OCI-M2 (cell line): ENCODE results near the gene WDR93.
"Not testable (repeated sequence)": the region's sequence is repeated elsewhere in the genome, so short reads cannot be mapped to it uniquely, and the experiment has no call there.

Experiments used
- DNase-seq: peaks from one replicate; lab custom pipeline; 2025; ENCODE audit not compliant: unreplicated experiment; lab: John Stamatoyannopoulos, UW

WDR93 gene

DNA sequence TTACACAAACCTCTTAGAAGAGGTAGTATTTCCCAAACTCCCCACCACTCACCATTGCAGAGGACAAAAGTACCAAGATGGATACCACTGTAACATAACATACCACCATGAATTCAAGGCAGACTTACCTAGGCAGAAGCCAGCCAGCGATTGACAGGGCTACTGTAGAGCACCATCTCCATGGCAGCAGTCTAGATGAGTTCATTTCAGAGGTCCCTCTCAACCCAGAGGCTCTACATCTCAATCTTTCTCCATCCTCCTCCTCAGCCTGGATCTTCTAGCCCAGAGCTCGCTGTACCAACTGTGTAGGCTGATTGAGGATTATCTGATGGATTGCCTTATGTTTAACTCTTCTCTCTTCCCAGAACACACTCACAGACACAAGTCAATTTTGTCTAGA lies 9.5 kb upstream of the WDR93 start:
- DNase-seq: no peak

DNA sequence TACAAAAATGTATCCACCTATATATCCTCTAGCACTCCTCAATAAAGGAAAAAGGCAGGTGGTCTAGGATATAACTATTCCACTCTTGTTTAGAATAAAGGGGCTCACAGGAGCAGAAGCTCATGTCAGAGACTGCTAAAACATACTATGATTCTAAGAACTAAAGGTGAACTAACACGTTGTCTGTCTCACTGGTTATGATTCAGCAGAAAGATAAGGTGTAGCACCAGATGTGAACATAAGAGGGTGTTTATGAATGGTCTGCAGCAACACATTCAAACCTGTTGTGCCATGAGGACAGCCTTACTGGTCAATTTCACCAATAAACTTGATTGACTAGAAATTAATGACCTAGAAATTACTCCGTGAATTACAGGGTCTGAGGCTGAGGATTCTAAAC lies 4.6 kb upstream of the WDR93 start:
- no peak for DNase-seq

DNA sequence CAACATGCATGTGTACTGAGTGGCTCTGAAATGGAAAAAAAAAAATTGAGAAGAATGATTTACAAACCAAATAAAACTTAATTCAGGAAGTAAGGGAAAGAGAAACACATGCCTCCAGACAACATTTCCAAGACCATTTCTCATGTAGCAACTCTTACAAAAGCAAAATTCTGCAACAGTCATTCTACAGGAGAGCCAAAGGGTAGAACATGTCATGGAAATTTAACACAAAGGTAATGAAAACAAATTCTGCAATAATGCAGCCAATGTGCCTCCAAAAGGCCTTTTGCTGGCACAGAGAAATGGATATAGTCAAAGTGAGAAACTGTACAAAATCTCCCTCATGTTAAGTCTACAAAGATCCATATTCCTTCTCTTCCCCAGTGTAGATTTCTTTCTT lies 4.1 kb upstream of the WDR93 start:
- no peak for DNase-seq

DNA sequence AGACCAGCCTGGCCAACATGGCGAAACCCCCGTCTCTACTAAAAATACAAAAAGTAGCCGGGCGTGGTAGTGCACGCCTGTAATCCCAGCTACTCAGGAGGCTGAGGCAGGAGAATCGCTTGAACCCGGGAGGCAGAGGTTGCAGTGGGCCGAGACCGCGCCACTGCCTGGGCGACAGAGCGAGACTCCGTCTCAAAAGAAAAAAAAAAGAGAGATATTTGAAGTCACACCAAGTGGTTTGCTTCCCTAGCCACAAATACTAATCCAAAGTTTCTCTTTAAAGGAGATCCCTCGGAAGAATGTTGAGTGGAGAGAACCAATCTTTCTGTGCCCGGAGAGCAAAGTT lies 708 bp upstream of the WDR93 start:
- DNase-seq: not testable (repeated sequence)

DNA sequence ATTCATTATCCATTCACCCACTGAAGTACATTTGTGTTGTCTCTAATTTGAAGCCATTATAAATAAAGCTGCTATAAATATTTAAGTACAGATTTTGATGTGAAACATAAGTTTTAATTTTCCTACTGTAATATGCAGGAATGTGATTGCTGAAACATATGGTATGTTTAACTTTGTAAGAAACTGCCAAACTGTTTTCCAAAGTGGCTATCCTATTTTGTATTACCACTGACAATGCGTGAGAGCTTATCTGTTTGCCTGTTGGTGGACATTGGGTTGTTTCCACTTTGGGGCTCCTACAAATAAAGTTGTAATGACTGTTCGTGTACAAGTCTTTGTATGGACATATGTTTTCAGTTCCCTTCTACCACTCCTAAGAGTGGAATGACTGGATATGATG lies 2.5 kb downstream of the WDR93 start:
- no peak for DNase-seq

GRCh38 chr15:89693696-89694095 lies 3.1 kb downstream of the WDR93 start:
- DNase-seq: no peak

GRCh38 chr15:89695198-89695597 lies 4.6 kb downstream of the WDR93 start:
- DNase-seq: no peak

GRCh38 chr15:89704411-89704810 lies 13.8 kb downstream of the WDR93 start:
- no peak for DNase-seq

DNA sequence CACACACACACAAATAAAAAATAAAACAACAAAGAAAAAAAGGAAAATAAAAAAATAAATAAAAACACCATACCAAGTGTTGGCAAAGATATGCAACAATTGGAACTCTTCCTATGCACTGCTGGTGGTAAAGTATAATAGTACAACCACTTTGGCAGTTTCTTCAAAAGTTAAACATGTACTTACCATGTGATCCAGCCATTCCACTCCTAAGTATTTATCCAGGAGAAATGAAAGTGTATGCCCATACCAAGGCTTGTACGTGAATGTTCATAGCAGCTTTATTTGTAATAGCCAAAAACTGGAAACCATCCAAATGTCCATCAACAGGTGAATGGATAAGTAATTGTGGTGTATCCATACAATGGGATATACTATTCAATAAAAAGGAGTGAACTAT lies 17.0 kb downstream of the WDR93 start:
- DNase-seq: no peak

DNA sequence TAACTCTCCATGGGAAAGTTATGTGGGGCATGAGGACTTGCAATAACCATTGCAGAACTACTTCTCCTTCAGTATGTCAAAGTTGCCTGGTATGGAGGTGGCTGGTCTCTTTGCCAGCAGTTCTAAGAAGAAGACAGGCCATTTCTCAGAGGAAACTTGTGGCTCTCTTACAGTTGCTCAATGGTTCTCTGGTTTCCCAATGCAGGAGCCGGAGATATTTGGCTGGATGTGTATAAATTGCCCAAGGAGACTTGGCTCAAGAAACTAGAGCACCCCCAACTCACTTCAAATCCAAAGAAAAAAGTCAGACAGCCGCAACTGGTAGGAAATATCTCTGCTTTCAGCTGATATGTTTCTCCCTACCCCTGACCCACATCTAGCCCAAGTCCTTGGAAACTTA lies 24.2 kb downstream of the WDR93 start:
- no peak for DNase-seq

GRCh38 chr15:89723031-89723430 lies 32.4 kb downstream of the WDR93 start:
- DNase-seq: no peak

GRCh38 chr15:89724621-89725020 lies 34.0 kb downstream of the WDR93 start:
- DNase-seq: no peak

- DNase-seq: no peak
Observed at GRCh38 chr15:89725064-89725463, 34.5 kb downstream of the WDR93 start.

- no peak for DNase-seq
Observed at GRCh38 chr15:89728254-89728653, 37.6 kb downstream of the WDR93 start.

- DNase-seq: no peak
Observed at GRCh38 chr15:89731275-89731674, 40.7 kb downstream of the WDR93 start.

DNA sequence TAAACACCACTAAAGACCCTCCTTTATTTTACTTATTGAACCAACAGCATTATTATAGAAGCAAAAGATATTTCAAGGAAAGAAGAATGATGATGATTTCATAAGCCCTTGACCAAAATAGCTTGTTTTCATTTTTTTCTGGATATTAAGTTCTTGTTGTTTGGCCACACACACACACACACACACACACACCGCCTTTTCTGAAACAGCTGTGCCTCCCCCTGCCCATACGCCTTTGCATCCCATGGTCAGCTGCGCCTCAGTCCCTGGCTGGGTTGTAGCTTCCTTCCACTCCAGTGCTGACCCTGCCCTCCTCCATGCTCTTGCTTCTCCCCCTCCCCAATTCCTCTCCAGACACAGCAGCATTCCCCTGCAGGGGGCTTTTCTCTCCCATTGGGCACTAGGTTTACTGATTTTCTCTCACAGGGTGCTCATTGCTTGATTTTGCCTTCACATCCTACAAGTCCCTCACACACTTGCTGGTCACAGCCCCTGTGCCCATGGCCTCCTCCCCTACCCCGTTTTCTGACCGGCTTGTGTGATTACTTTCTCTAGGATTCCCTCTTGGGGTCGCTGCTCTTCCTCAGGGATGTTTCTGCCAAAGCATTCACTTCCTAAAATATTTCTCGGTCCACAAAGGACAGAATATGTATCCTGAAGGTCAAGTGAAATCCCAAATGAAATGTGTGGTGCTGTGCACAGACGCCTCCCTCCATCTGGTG lies 42.0 kb downstream of the WDR93 start:
- DNase-seq: no peak

DNA sequence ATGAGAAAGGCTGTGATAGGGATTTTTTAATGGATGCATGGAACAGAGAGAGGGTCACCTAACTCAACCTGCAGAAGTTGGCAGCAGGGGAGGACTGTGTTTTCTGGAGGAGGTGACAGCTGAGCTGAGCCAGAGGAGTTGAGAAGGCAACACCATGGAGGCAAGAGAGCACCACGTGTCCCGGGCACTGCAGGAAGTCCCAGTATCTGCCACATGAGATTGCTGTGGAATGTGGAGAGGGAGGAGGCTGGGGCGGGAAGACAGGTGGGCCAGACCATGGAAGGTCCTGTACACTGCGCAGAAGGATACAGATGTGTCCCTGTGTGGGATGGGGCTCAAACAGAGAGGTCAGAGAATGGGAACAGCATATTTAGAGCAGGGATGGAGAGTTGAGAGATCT lies 45.2 kb downstream of the WDR93 start:
- no peak for DNase-seq

DNA sequence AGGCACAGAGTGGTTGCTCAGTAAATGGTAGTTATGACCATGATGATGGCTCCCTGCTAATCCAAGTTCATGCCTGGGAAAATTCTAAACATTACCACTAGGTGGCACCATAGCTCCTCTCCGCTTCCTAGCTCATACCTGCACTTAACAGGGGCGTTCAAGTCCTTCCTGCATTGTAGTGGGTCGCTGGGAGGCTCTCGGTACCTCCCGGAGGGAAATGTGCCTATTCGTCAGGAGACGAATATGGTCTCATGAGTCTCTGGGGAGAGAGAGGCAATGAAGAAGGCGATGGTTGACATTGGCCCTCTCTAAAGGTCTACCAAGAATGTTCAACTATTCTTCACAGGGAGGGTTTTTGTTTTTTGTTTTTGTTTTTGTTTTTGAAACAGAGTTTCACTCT lies 49.5 kb downstream of the WDR93 start:
- peak; percentile 10 for DNase-seq

DNA sequence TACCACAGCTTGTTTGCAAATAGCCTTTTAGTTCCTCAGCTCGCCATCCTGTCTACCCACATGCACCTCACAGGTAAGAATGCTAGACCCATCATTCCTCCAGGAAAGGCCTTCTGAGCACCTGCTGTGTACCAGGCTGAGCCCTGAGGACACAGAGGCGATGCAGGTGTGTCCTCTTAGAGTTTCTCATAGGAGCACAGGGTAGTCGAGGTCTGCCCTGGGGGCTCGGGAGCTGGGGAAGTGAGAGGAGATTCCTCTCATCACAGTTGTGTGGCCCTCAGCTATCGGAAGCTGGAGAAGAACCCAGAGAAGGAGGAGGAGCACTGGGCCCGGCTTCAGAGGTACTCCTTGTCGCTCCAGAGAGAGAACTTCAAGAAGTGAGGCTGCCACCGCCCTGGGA lies 52.4 kb downstream of the WDR93 start:
- DNase-seq: no peak

DNA sequence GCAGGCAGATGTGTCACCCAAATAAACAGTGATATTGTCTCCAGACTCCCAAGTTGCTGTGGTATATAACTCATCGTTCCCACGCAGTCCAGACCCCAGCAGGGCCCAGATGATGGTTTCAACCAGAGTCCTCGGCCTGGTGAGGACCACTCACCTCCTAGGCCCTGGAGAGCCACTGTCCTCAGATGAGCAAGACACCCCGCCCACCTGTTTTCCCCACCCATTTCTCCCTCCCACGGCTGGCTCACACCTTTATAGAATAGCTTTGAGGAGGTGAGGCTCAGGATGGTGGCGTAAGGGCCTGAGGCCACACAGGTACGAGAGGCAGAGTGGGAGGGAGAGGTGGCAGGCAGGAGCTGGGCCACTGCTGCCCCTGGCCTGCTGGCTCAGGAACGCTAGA lies 53.0 kb downstream of the WDR93 start:
- no peak for DNase-seq

DNA sequence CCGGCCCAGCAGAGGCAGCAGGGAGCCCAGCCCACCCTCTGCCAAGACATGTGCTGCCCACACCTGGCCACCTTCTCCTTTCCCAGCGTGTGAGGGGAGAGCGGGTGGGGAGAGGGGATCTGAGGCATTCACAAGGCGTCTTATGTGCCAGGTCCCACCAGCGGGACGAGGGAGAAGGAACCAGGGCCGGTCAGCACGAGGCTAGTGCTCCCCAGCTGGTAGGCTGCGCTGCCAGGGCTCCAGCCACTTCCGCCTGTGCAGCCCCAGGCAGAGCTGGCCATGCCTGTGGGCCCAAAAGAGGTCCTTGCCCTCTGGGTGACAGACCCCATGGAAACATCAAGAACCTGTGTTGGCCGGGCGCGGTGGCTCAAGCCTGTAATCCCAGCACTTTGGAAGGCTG lies 54.5 kb downstream of the WDR93 start:
- DNase-seq: no peak

DNA sequence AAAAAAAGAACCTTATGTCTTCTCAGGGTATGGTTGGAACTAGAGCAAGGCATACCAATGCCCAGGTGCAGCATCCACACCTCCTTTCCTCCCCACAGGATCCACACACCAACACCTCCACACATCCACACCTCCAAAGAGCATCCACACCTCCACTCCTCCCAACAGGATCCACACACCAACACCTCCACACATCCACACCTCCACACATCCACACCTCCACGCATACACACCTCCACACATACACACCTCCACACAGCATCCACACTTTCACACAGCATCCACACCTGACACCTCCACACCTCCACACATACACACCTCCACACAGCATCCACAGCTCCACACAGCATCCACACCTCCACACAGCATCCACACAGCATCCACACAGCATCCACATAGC lies 55.2 kb downstream of the WDR93 start:
- no peak for DNase-seq

DNA sequence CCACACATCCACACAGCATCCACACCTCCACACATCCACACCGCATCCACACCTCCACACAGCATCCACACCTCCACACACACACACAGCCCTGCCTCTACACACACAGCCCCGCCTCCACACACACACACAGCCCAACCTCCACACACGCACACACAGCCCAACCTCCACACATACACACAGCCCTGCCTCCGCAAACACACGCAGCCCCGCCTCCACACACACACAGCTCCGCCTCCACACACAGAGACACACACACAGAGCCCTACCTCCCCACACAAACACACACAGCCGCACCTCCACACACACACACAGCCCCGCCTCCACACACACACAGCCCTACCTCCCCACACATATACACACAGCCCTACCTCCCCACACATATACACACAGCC lies 55.8 kb downstream of the WDR93 start:
- DNase-seq: no peak
